HepG2 (cell line): Measurements from ENCODE around the gene CMIP. TPM values are rescaled to one million over a fixed set of nuclear protein-coding genes. Genes with fewer than 3 reads are reported as not detected.

Experiments used
- FOXO1 ChIP-seq: sonication (generic); formaldehyde crosslinking; IDR thresholded peaks from 2 replicates; pipeline ENCODE4 v1.4.0; 2020; ENCODE audit warnings: missing genetic modification reagents
- GFI1 ChIP-seq: sonication (generic); formaldehyde crosslinking; IDR thresholded peaks from 2 replicates; pipeline ENCODE4 v1.5.0; 2020; ENCODE audit warnings: missing genetic modification reagents, mild to moderate bottlenecking, borderline replicate concordance
- HMG20A ChIP-seq: IDR thresholded peaks from 2 replicates; pipeline ENCODE4 v1.6.1; 2016; ENCODE audit warnings: borderline replicate concordance
- KDM4B ChIP-seq: sonication (generic); formaldehyde crosslinking; IDR thresholded peaks from 2 replicates; pipeline ENCODE4 v1.4.0; 2020; ENCODE audit warnings: missing genetic modification reagents
- MXI1 ChIP-seq: IDR thresholded peaks from 3 replicates; pipeline ENCODE4 v1.6.1; 2012; ENCODE audit warnings: low read depth, low read length, inconsistent platforms, borderline replicate concordance
- MYC ChIP-seq: sonication (generic); formaldehyde crosslinking; IDR thresholded peaks from 2 replicates; pipeline ENCODE4 v1.9.0; 2021; ENCODE audit warnings: missing genetic modification reagents, borderline replicate concordance
- NCOA1 ChIP-seq: sonication (generic); formaldehyde crosslinking; IDR thresholded peaks from 2 replicates; pipeline ENCODE4 v1.9.0; 2021; ENCODE audit warnings: missing genetic modification reagents
- PAWR ChIP-seq: sonication (generic); formaldehyde crosslinking; IDR thresholded peaks from 2 replicates; pipeline ENCODE4 v1.4.0; 2020; ENCODE audit warnings: missing genetic modification reagents, mild to moderate bottlenecking, borderline replicate concordance
- SP4 ChIP-seq: sonication (generic); formaldehyde crosslinking; IDR thresholded peaks from 2 replicates; pipeline ENCODE4 v1.8.1; 2023; ENCODE audit warnings: mild to moderate bottlenecking, missing genetic modification reagents
- ZMYM4 ChIP-seq: sonication (generic); formaldehyde crosslinking; IDR thresholded peaks from 2 replicates; pipeline ENCODE4 v1.8.1; 2023; ENCODE audit warnings: mild to moderate bottlenecking, missing genetic modification reagents
- ZNF138 ChIP-seq: sonication (generic); formaldehyde crosslinking; IDR thresholded peaks from 2 replicates; pipeline ENCODE4 v1.5.0; 2020; ENCODE audit warnings: mild to moderate bottlenecking, low read depth, missing genetic modification reagents
- ZNF160 ChIP-seq: sonication (generic); formaldehyde crosslinking; IDR thresholded peaks from 2 replicates; pipeline ENCODE4 v1.8.0; 2022; ENCODE audit warnings: mild to moderate bottlenecking, inconsistent platforms, missing genetic modification reagents
- ZNF225 ChIP-seq: sonication (generic); formaldehyde crosslinking; IDR thresholded peaks from 2 replicates; pipeline ENCODE4 v1.4.0; 2020; ENCODE audit warnings: mild to moderate bottlenecking, missing genetic modification reagents
- ZNF383 ChIP-seq: sonication (generic); formaldehyde crosslinking; IDR thresholded peaks from 2 replicates; pipeline ENCODE4 v1.4.0; 2020; ENCODE audit warnings: missing genetic modification reagents, mild to moderate bottlenecking, borderline replicate concordance
- ZNF616 ChIP-seq: sonication (generic); formaldehyde crosslinking; IDR thresholded peaks from 2 replicates; pipeline ENCODE4 v1.5.0; 2020; ENCODE audit warnings: low read depth, mild to moderate bottlenecking, missing genetic modification reagents
- ZNF781 ChIP-seq: sonication (generic); formaldehyde crosslinking; IDR thresholded peaks from 2 replicates; pipeline ENCODE4 v1.5.1; 2020; ENCODE audit warnings: borderline replicate concordance, mild to moderate bottlenecking, missing genetic modification reagents; ENCODE audit errors: not compliant biosample characterization
- ZSCAN25 ChIP-seq: sonication (generic); formaldehyde crosslinking; IDR thresholded peaks from 2 replicates; pipeline ENCODE4 v1.8.0; 2022; ENCODE audit warnings: mild to moderate bottlenecking, missing genetic modification reagents
- polyA plus RNA-seq, 8 experiments: library from polyadenylated mRNA; depleted of rRNA in 3 of 8; stranded (reverse) in 7 of 8; unstranded in 1 of 8; fragments of >200 nt; fragmentation: Illumina TruSeq in 4 of 8; extraction: Trizol in 4 of 8; gene quantifications; 2 replicates each; pipeline versions ENCODE4 v1.2.1 to v1.2.3, GENCODE V29; 2011 to 2016; ENCODE audit warnings: low read depth in 4 of 8, missing spikeins in 1 of 8, mixed read lengths in 1 of 8; ENCODE audit not compliant: insufficient read depth in 1 of 8
- total RNA-seq, 5 experiments: library from RNA; depleted of rRNA; stranded (reverse); fragments of >200 nt; fragmentation: Illumina TruSeq; extraction: Trizol; gene quantifications; 2 replicates each; pipeline ENCODE4 v1.2.3, GENCODE V29; 2016; ENCODE audit warnings: low read depth in 1 of 5
- TF ChIP-seq, protein P1 (sequence below): IDR thresholded peaks from 2 replicates; pipeline ENCODE4 v1.6.1; 2012; ENCODE audit warnings: low read depth, low read length, improper control_type of control experiment
- TF ChIP-seq, protein P2 (sequence below): sonication (generic); formaldehyde crosslinking; IDR thresholded peaks from 2 replicates; pipeline ENCODE4 v1.4.0; 2020; ENCODE audit warnings: missing genetic modification reagents, mild to moderate bottlenecking, borderline replicate concordance
- TF ChIP-seq, protein P3 (sequence below): sonication (generic); formaldehyde crosslinking; IDR thresholded peaks from 2 replicates; pipeline ENCODE4 v1.5.1; 2020; ENCODE audit warnings: missing genetic modification reagents, mild to moderate bottlenecking, borderline replicate concordance
- TF ChIP-seq, protein P4 (sequence below): IDR thresholded peaks from 2 replicates; pipeline ENCODE4 v1.6.1; 2016; ENCODE audit warnings: control low read depth

CMIP gene
- total and polyA plus RNA-seq, 2 of the 13 experiments (the other 11 are each of a cell fraction or from before 2014, with no cell fraction given), result 10.9 to 18.1 TPM

DNA sequence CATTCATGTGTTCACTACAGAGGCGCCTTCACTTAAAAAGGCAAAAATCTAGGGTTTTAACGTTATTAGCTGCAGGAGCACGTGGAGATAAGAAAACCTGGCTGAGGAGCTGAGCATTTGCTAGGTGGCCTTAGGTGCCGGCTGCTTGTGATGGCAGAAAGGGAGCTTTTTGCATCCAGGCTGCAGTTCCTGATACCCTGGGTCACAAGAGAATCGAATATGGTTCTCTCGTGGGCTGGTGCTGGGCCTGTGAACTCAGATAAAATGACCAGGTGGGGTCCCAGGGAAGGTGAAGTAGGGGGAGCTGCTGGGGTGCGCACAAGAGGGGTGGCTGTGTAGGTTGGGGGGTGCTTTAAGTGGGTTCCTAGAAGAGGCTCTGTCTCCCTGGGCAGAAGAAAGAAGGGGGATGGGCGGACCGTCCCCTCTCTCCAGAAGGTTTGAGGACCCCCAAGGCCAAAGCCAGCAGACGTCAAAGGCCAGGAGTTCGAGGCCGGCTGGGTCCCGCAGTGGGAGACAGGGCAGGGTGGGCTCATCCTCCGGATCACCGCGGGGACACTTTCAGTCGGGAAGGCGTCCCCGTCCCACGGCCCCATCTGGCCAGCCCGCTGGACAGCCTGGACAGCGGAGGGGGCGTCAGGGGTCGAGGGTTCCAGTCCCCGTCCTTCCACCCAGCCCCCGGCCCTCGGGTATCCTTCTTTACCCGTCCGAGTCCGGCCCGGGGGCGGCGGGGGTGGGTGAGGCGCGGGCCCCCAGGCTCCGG lies 740 bp upstream of the CMIP start (continued):
- TF ChIP-seq, protein P1, sequence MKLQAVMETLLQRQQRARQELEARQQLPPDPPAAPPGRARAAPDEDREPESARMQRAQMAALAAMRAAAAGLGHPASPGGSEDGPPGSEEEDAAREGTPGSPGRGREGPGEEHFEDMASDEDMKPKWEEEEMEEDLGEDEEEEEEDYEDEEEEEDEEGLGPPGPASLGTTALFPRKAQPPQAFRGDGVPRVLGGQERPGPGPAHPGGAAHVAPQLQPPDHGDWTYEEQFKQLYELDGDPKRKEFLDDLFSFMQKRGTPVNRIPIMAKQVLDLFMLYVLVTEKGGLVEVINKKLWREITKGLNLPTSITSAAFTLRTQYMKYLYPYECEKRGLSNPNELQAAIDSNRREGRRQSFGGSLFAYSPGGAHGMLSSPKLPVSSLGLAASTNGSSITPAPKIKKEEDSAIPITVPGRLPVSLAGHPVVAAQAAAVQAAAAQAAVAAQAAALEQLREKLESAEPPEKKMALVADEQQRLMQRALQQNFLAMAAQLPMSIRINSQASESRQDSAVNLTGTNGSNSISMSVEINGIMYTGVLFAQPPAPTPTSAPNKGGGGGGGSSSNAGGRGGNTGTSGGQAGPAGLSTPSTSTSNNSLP, result no peak
- no peak for TF ChIP-seq ZNF383 (CRISPR knock-in tag)
- TF ChIP-seq ZNF781 (CRISPR knock-in tag), result peak; percentile 45
- TF ChIP-seq PAWR (CRISPR knock-in tag), result no peak
- 0 out of 3 replicates have a peak, but pooled peaks have one; percentile 14 for TF ChIP-seq MXI1
- 0 out of 2 replicates have a peak, but pooled peaks have one; percentile 13 for TF ChIP-seq ZNF225 (CRISPR knock-in tag)
- TF ChIP-seq, protein P2, sequence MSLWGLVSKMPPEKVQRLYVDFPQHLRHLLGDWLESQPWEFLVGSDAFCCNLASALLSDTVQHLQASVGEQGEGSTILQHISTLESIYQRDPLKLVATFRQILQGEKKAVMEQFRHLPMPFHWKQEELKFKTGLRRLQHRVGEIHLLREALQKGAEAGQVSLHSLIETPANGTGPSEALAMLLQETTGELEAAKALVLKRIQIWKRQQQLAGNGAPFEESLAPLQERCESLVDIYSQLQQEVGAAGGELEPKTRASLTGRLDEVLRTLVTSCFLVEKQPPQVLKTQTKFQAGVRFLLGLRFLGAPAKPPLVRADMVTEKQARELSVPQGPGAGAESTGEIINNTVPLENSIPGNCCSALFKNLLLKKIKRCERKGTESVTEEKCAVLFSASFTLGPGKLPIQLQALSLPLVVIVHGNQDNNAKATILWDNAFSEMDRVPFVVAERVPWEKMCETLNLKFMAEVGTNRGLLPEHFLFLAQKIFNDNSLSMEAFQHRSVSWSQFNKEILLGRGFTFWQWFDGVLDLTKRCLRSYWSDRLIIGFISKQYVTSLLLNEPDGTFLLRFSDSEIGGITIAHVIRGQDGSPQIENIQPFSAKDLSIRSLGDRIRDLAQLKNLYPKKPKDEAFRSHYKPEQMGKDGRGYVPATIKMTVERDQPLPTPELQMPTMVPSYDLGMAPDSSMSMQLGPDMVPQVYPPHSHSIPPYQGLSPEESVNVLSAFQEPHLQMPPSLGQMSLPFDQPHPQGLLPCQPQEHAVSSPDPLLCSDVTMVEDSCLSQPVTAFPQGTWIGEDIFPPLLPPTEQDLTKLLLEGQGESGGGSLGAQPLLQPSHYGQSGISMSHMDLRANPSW, result no peak
- TF ChIP-seq ZNF138, result 0 out of 2 replicates have a peak, but pooled peaks have one; percentile 47
- TF ChIP-seq GFI1 (CRISPR knock-in tag), result no peak
- no peak for TF ChIP-seq ZMYM4 (CRISPR knock-in tag)
- TF ChIP-seq, protein P3, sequence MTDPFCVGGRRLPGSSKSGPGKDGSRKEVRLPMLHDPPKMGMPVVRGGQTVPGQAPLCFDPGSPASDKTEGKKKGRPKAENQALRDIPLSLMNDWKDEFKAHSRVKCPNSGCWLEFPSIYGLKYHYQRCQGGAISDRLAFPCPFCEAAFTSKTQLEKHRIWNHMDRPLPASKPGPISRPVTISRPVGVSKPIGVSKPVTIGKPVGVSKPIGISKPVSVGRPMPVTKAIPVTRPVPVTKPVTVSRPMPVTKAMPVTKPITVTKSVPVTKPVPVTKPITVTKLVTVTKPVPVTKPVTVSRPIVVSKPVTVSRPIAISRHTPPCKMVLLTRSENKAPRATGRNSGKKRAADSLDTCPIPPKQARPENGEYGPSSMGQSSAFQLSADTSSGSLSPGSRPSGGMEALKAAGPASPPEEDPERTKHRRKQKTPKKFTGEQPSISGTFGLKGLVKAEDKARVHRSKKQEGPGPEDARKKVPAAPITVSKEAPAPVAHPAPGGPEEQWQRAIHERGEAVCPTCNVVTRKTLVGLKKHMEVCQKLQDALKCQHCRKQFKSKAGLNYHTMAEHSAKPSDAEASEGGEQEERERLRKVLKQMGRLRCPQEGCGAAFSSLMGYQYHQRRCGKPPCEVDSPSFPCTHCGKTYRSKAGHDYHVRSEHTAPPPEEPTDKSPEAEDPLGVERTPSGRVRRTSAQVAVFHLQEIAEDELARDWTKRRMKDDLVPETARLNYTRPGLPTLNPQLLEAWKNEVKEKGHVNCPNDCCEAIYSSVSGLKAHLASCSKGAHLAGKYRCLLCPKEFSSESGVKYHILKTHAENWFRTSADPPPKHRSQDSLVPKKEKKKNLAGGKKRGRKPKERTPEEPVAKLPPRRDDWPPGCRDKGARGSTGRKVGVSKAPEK (CRISPR knock-in tag), result 0 out of 2 replicates have a peak, but pooled peaks have one; percentile 30
- TF ChIP-seq MYC (CRISPR knock-in tag), result no peak
- no peak for TF ChIP-seq HMG20A (CRISPR knock-in tag)
- TF ChIP-seq, protein P4, sequence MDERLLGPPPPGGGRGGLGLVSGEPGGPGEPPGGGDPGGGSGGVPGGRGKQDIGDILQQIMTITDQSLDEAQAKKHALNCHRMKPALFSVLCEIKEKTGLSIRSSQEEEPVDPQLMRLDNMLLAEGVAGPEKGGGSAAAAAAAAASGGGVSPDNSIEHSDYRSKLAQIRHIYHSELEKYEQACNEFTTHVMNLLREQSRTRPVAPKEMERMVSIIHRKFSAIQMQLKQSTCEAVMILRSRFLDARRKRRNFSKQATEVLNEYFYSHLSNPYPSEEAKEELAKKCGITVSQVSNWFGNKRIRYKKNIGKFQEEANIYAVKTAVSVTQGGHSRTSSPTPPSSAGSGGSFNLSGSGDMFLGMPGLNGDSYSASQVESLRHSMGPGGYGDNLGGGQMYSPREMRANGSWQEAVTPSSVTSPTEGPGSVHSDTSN (CRISPR knock-in tag), result no peak
- peak; percentile 15; the same call in 1 of the 2 replicates for TF ChIP-seq ZNF616 (CRISPR knock-in tag)
- no peak for TF ChIP-seq KDM4B (CRISPR knock-in tag)
- TF ChIP-seq ZNF160 (CRISPR knock-in tag), result no peak
- TF ChIP-seq ZSCAN25 (CRISPR knock-in tag), result no peak
- no peak for TF ChIP-seq NCOA1
- 0 out of 2 replicates have a peak, but pooled peaks have one; percentile 8 for TF ChIP-seq FOXO1 (CRISPR knock-in tag)
- TF ChIP-seq SP4, result peak; percentile 54; the same call in 1 of the 2 replicates
